GM23338 (cell line): Measurements from ENCODE around the gene FAM124B. TPM values are rescaled to one million over a fixed set of nuclear protein-coding genes. Genes with fewer than 3 reads are reported as not detected.

Experiments used
- ATAC-seq: fragments of 200-7000 bp; cut with Tn5 transposase; 3 replicates; pipeline ENCODE4 v1.9.1; 2020
- DNase-seq: peaks from one replicate; pipeline ENCODE4 v3.0.0-alpha.2; 2015; ENCODE audit warnings: low spot score
- H2AFZ ChIP-seq: fragments of 200-600 bp; sonication (generic); 2 replicates; pipeline ENCODE4 v1.8.0; 2016; ENCODE audit warnings: antibody characterized with exemption, mild to moderate bottlenecking, moderate library complexity
- H3F3A ChIP-seq: fragments of 200-600 bp; sonication (generic); replicated peaks from 2 replicates; pipeline ENCODE4 v1.8.0; 2017; ENCODE audit warnings: antibody characterized with exemption, mixed run types, low read depth
- H3K27ac ChIP-seq: fragments of 200-600 bp; sonication (generic); 2 replicates; pipeline ENCODE4 v1.6.1; 2016; ENCODE audit warnings: low read depth
- H3K27me3 ChIP-seq: fragments of 200-600 bp; sonication (generic); 2 replicates; pipeline ENCODE4 v1.8.0; 2016; ENCODE audit warnings: mild to moderate bottlenecking, mixed run types, moderate library complexity; ENCODE audit not compliant: insufficient read depth
- H3K36me3 ChIP-seq: fragments of 200-600 bp; sonication (generic); 2 replicates; pipeline ENCODE4 v1.8.0; 2016; ENCODE audit warnings: mild to moderate bottlenecking; ENCODE audit not compliant: insufficient read depth
- H3K4me1 ChIP-seq: fragments of 200-600 bp; sonication (generic); 2 replicates; pipeline ENCODE4 v1.8.0; 2016; ENCODE audit warnings: mild to moderate bottlenecking, moderate library complexity; ENCODE audit not compliant: insufficient read depth
- H3K4me2 ChIP-seq: fragments of 200-600 bp; sonication (generic); 2 replicates; pipeline ENCODE4 v1.7.1; 2017; ENCODE audit warnings: mixed run types
- H3K4me3 ChIP-seq: fragments of 200-600 bp; sonication (generic); 2 replicates; pipeline ENCODE4 v1.6.1; 2016; ENCODE audit warnings: mixed run types
- H3K79me2 ChIP-seq: fragments of 200-600 bp; sonication (generic); replicated peaks from 2 replicates; pipeline ENCODE4 v1.8.0; 2017; ENCODE audit warnings: mild to moderate bottlenecking; ENCODE audit not compliant: insufficient read depth
- H3K9me2 ChIP-seq: fragments of 200-600 bp; sonication (generic); 2 replicates; pipeline ENCODE4 v1.8.0; 2017; ENCODE audit not compliant: insufficient read depth
- H4K20me1 ChIP-seq: fragments of 200-600 bp; sonication (generic); replicated peaks from 2 replicates; pipeline ENCODE4 v1.8.0; 2017; ENCODE audit warnings: mild to moderate bottlenecking; ENCODE audit not compliant: insufficient read depth
- H3K27ac Mint-ChIP-seq: 2 replicates; pipeline ENCODE4 v1.8.0; 2020; ENCODE audit warnings: inconsistent platforms, mild to moderate bottlenecking, moderate library complexity, mixed read lengths
- H3K27me3 Mint-ChIP-seq: 3 replicates; pipeline ENCODE4 v1.8.0; 2022; ENCODE audit warnings: low read depth, mild to moderate bottlenecking, moderate library complexity, mixed read lengths, inconsistent platforms; ENCODE audit not compliant: insufficient read depth, poor library complexity
- H3K36me3 Mint-ChIP-seq: 3 replicates; pipeline ENCODE4 v1.8.0; 2021; ENCODE audit warnings: low read depth, mild to moderate bottlenecking, inconsistent platforms, moderate library complexity, mixed read lengths
- H3K4me1 Mint-ChIP-seq: 3 replicates; pipeline ENCODE4 v1.8.0; 2020; ENCODE audit warnings: mild to moderate bottlenecking, inconsistent platforms, mixed read lengths
- H3K4me3 Mint-ChIP-seq: 3 replicates; pipeline ENCODE4 v1.8.0; 2021; ENCODE audit warnings: moderate library complexity, mild to moderate bottlenecking, inconsistent platforms, mixed read lengths
- H3K9me3 Mint-ChIP-seq: 3 replicates; pipeline ENCODE4 v1.8.0; 2020; ENCODE audit warnings: moderate library complexity, mild to moderate bottlenecking, inconsistent platforms, mixed read lengths
- CREB1 ChIP-seq: fragments of 250-450 bp; sonication (Bioruptor Pico); IDR thresholded peaks from 2 replicates; pipeline ENCODE4 v1.5.0; 2020; ENCODE audit warnings: low read depth, mild to moderate bottlenecking, moderate library complexity
- EZH2 ChIP-seq: fragments of 200-600 bp; sonication (generic); IDR thresholded peaks from one replicate; pipeline ENCODE4 v1.8.0; 2017; ENCODE audit warnings: antibody characterized with exemption, mild to moderate bottlenecking, low read depth; ENCODE audit not compliant: unreplicated experiment
- EZH2phosphoT487 ChIP-seq: fragments of 200-600 bp; sonication (generic); IDR thresholded peaks from one replicate; pipeline ENCODE4 v1.8.1; 2018; ENCODE audit warnings: antibody characterized with exemption; ENCODE audit not compliant: unreplicated experiment
- JUNB ChIP-seq: IDR thresholded peaks from one replicate; pipeline ENCODE4 v1.6.1; 2016; ENCODE audit warnings: antibody characterized with exemption; ENCODE audit not compliant: unreplicated experiment
- NANOG ChIP-seq: IDR thresholded peaks from 2 replicates; pipeline ENCODE4 v1.6.1; 2016; ENCODE audit warnings: antibody characterized with exemption, borderline replicate concordance
- POLR2AphosphoS5 ChIP-seq: IDR thresholded peaks from 2 replicates; pipeline ENCODE4 v1.6.1; 2016; ENCODE audit warnings: antibody characterized with exemption, low read depth
- STAT1 ChIP-seq: IDR thresholded peaks from one replicate; pipeline ENCODE4 v1.6.1; 2016; ENCODE audit warnings: antibody characterized with exemption; ENCODE audit not compliant: unreplicated experiment
- ZNF114 ChIP-seq: fragments of 250-450 bp; sonication (Bioruptor Pico); IDR thresholded peaks from 2 replicates; pipeline ENCODE4 v1.5.0; 2020; ENCODE audit warnings: mild to moderate bottlenecking, moderate library complexity
- ZNF331 ChIP-seq: fragments of 250-450 bp; sonication (Bioruptor Pico); IDR thresholded peaks from 2 replicates; pipeline ENCODE4 v1.5.0; 2020; ENCODE audit warnings: low read depth, mild to moderate bottlenecking, moderate library complexity
- polyA plus RNA-seq: library from polyadenylated mRNA; unstranded; fragments of >200 nt; fragmentation: Nextera tagmentation; extraction: Ambion mirVana; gene quantifications from 2 replicates; pipeline ENCODE4 v1.2.1, GENCODE V29; 2016
- total RNA-seq: library from RNA; depleted of rRNA; stranded (reverse); fragments of >200 nt; shearing (Covaris generic); gene quantifications from 2 replicates; pipeline ENCODE4 v1.2.3, GENCODE V29; 2014
- TF ChIP-seq, protein P1 (sequence below): IDR thresholded peaks from one replicate; pipeline ENCODE4 v1.6.1; 2018; ENCODE audit warnings: antibody characterized with exemption; ENCODE audit not compliant: unreplicated experiment
- TF ChIP-seq, protein P2 (sequence below), 2 experiments: fragments of 200-600 bp in 1 of 2; sonication (generic) in 1 of 2; conservative IDR thresholded peaks; 2 replicates each; pipeline versions ENCODE4 v1.5.1 to v1.6.1; 2016 to 2017; ENCODE audit warnings: antibody characterized with exemption in 2 of 2, low read depth in 2 of 2, mild to moderate bottlenecking in 2 of 2, moderate library complexity in 1 of 2
- TF ChIP-seq, protein P3 (sequence below): IDR thresholded peaks from 2 replicates; pipeline ENCODE4 v1.6.1; 2016; ENCODE audit warnings: antibody characterized with exemption
- TF ChIP-seq, protein P4 (sequence below): fragments of 250-450 bp; sonication (Bioruptor Pico); IDR thresholded peaks from 2 replicates; pipeline ENCODE4 v1.5.0; 2020; ENCODE audit warnings: mild to moderate bottlenecking, moderate library complexity

The FAM124B gene
- total and polyA plus RNA-seq, 2 experiments from 2014 or later: 3.0 to 6.9 TPM

DNA sequence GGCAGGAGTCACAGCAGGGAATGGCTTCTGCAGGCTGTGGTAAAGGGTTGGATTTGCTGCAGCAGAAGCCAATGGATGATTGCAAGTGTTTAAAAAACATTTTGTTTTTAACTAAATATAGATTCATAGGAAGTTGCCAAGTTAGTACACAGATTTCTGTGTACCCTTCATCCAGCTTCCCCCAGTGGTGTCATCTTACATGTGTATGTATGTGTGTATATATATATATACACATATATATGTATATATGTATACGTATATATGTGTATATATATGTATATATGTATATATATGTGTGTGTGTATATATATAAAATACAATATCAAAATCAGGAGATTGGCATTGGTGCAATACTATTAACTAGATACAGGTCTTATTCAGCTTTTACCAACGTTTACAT lies 19.2 kb upstream of the FAM124B start:
- no peaks in the 10 kb centered on the region for H4K20me1 ChIP-seq
- Mint-ChIP-seq H3K4me3 (no peak overlapping the region), H3K27ac (no peak overlapping the region), H3K27me3 (no peaks in the 10 kb centered on the region), H3K4me1 (peaks cover 12% of the 10 kb centered on the region), H3K36me3 (peaks cover 25% of the 10 kb centered on the region), H3K9me3 (peaks cover 8% of the 10 kb centered on the region)
- TF ChIP-seq EZH2: no peak
- TF ChIP-seq, protein P1, sequence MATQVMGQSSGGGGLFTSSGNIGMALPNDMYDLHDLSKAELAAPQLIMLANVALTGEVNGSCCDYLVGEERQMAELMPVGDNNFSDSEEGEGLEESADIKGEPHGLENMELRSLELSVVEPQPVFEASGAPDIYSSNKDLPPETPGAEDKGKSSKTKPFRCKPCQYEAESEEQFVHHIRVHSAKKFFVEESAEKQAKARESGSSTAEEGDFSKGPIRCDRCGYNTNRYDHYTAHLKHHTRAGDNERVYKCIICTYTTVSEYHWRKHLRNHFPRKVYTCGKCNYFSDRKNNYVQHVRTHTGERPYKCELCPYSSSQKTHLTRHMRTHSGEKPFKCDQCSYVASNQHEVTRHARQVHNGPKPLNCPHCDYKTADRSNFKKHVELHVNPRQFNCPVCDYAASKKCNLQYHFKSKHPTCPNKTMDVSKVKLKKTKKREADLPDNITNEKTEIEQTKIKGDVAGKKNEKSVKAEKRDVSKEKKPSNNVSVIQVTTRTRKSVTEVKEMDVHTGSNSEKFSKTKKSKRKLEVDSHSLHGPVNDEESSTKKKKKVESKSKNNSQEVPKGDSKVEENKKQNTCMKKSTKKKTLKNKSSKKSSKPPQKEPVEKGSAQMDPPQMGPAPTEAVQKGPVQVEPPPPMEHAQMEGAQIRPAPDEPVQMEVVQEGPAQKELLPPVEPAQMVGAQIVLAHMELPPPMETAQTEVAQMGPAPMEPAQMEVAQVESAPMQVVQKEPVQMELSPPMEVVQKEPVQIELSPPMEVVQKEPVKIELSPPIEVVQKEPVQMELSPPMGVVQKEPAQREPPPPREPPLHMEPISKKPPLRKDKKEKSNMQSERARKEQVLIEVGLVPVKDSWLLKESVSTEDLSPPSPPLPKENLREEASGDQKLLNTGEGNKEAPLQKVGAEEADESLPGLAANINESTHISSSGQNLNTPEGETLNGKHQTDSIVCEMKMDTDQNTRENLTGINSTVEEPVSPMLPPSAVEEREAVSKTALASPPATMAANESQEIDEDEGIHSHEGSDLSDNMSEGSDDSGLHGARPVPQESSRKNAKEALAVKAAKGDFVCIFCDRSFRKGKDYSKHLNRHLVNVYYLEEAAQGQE: no peak
- no peak for TF ChIP-seq STAT1
- no peak for TF ChIP-seq POLR2AphosphoS5
- TF ChIP-seq, protein P2, sequence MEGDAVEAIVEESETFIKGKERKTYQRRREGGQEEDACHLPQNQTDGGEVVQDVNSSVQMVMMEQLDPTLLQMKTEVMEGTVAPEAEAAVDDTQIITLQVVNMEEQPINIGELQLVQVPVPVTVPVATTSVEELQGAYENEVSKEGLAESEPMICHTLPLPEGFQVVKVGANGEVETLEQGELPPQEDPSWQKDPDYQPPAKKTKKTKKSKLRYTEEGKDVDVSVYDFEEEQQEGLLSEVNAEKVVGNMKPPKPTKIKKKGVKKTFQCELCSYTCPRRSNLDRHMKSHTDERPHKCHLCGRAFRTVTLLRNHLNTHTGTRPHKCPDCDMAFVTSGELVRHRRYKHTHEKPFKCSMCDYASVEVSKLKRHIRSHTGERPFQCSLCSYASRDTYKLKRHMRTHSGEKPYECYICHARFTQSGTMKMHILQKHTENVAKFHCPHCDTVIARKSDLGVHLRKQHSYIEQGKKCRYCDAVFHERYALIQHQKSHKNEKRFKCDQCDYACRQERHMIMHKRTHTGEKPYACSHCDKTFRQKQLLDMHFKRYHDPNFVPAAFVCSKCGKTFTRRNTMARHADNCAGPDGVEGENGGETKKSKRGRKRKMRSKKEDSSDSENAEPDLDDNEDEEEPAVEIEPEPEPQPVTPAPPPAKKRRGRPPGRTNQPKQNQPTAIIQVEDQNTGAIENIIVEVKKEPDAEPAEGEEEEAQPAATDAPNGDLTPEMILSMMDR (conservative IDR thresholded peaks at IDR 0.05; ENCODE audit: low read depth in 2 of 2): no peak
- no peak for TF ChIP-seq EZH2phosphoT487
- TF ChIP-seq NANOG: no peak
- TF ChIP-seq CREB1 (CRISPR knock-in tag): no peak
- TF ChIP-seq, protein P3, sequence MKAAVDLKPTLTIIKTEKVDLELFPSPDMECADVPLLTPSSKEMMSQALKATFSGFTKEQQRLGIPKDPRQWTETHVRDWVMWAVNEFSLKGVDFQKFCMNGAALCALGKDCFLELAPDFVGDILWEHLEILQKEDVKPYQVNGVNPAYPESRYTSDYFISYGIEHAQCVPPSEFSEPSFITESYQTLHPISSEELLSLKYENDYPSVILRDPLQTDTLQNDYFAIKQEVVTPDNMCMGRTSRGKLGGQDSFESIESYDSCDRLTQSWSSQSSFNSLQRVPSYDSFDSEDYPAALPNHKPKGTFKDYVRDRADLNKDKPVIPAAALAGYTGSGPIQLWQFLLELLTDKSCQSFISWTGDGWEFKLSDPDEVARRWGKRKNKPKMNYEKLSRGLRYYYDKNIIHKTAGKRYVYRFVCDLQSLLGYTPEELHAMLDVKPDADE: no peak
- no peak for TF ChIP-seq ZNF331
- no peak for TF ChIP-seq ZNF114
- TF ChIP-seq JUNB: no peak
- TF ChIP-seq, protein P4, sequence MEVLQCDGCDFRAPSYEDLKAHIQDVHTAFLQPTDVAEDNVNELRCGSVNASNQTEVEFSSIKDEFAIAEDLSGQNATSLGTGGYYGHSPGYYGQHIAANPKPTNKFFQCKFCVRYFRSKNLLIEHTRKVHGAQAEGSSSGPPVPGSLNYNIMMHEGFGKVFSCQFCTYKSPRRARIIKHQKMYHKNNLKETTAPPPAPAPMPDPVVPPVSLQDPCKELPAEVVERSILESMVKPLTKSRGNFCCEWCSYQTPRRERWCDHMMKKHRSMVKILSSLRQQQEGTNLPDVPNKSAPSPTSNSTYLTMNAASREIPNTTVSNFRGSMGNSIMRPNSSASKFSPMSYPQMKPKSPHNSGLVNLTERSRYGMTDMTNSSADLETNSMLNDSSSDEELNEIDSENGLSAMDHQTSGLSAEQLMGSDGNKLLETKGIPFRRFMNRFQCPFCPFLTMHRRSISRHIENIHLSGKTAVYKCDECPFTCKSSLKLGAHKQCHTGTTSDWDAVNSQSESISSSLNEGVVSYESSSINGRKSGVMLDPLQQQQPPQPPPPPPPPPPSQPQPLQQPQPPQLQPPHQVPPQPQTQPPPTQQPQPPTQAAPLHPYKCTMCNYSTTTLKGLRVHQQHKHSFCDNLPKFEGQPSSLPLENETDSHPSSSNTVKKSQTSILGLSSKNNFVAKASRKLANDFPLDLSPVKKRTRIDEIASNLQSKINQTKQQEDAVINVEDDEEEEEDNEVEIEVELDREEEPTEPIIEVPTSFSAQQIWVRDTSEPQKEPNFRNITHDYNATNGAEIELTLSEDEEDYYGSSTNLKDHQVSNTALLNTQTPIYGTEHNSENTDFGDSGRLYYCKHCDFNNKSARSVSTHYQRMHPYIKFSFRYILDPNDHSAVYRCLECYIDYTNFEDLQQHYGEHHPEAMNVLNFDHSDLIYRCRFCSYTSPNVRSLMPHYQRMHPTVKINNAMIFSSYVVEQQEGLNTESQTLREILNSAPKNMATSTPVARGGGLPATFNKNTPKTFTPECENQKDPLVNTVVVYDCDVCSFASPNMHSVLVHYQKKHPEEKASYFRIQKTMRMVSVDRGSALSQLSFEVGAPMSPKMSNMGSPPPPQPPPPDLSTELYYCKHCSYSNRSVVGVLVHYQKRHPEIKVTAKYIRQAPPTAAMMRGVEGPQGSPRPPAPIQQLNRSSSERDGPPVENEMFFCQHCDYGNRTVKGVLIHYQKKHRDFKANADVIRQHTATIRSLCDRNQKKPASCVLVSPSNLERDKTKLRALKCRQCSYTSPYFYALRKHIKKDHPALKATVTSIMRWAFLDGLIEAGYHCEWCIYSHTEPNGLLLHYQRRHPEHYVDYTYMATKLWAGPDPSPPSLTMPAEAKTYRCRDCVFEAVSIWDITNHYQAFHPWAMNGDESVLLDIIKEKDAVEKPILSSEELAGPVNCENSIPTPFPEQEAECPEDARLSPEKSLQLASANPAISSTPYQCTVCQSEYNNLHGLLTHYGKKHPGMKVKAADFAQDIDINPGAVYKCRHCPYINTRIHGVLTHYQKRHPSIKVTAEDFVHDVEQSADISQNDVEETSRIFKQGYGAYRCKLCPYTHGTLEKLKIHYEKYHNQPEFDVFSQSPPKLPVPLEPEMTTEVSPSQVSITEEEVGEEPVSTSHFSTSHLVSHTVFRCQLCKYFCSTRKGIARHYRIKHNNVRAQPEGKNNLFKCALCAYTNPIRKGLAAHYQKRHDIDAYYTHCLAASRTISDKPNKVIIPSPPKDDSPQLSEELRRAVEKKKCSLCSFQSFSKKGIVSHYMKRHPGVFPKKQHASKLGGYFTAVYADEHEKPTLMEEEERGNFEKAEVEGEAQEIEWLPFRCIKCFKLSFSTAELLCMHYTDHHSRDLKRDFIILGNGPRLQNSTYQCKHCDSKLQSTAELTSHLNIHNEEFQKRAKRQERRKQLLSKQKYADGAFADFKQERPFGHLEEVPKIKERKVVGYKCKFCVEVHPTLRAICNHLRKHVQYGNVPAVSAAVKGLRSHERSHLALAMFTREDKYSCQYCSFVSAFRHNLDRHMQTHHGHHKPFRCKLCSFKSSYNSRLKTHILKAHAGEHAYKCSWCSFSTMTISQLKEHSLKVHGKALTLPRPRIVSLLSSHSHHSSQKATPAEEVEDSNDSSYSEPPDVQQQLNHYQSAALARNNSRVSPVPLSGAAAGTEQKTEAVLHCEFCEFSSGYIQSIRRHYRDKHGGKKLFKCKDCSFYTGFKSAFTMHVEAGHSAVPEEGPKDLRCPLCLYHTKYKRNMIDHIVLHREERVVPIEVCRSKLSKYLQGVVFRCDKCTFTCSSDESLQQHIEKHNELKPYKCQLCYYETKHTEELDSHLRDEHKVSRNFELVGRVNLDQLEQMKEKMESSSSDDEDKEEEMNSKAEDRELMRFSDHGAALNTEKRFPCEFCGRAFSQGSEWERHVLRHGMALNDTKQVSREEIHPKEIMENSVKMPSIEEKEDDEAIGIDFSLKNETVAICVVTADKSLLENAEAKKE (CRISPR knock-in tag): no peak
- ATAC-seq: no peak
- no peak overlapping the region for H3K4me2 ChIP-seq
- no peak overlapping the region for H2AFZ ChIP-seq
- H3K9me2 ChIP-seq: peaks cover 14% of the 10 kb centered on the region; the same call in 1 of the 2 replicates
- no peak overlapping the region for H3K27ac ChIP-seq
- peaks cover 8% of the 10 kb centered on the region; the same call in 1 of the 2 replicates for H3K4me1 ChIP-seq
- H3K4me3 ChIP-seq: no peak overlapping the region
- no peak for DNase-seq
- no peaks in the 10 kb centered on the region for H3K27me3 ChIP-seq
- H3K79me2 ChIP-seq: peaks cover 12% of the 10 kb centered on the region; the same call in 1 of the 2 replicates
- 0 out of 2 replicates have a peak, but pooled peaks cover under 1% of the 10 kb centered on the region for H3K36me3 ChIP-seq
- H3F3A ChIP-seq: no peaks in the 10 kb centered on the region
